Activated B cell treated with CpG ODN at 0.5 μM for 24 hours (primary cell): ENCODE measurements around the gene FAM3A. TPM values are rescaled to one million over a fixed set of nuclear protein-coding genes. Genes with fewer than 3 reads are reported as not detected.
A peak's percentile ranks its signal among the peaks of the same experiment; 100 is the strongest.

Experiments used
- ATAC-seq: fragments of 200-7000 bp; cut with Tn5 transposase; one replicate; pipeline ENCODE4 v1.10.0; 2021; ENCODE audit warnings: low read depth, mild to moderate bottlenecking, moderate library complexity
- CTCF ChIA-PET: fragments of 350-600 bp; sonication (Branson Sonifier 250); formaldehyde crosslinking; loops from one replicate; lab custom pipeline; 2021; ENCODE audit warnings: antibody characterized with exemption; lab: Charles Lee
- POLR2A ChIA-PET: fragments of 350-600 bp; sonication (Branson Sonifier 250); formaldehyde crosslinking; loops from one replicate; lab custom pipeline; 2021; ENCODE audit warnings: antibody characterized with exemption; lab: Charles Lee
- DNase-seq: peaks from one replicate; pipeline ENCODE4 v3.0.0; 2022
- H3K27ac Mint-ChIP-seq: one replicate; pipeline ENCODE4 v1.8.0; 2020; ENCODE audit warnings: mixed read lengths
- H3K27me3 Mint-ChIP-seq: one replicate; pipeline ENCODE4 v1.8.0; 2021; ENCODE audit warnings: mixed read lengths
- H3K36me3 Mint-ChIP-seq: one replicate; pipeline ENCODE4 v1.8.0; 2021; ENCODE audit warnings: low read depth, mixed read lengths
- H3K4me1 Mint-ChIP-seq: one replicate; pipeline ENCODE4 v1.8.0; 2021; ENCODE audit warnings: mixed read lengths
- H3K4me3 Mint-ChIP-seq: one replicate; pipeline ENCODE4 v1.8.0; 2020; ENCODE audit warnings: mild to moderate bottlenecking, mixed read lengths
- H3K9me3 Mint-ChIP-seq: one replicate; pipeline ENCODE4 v1.8.0; 2020; ENCODE audit warnings: mixed read lengths
- intact Hi-C: fragments of 100-400 bp; cut with micrococcal nuclease; formaldehyde crosslinking; loops from one replicate; pipeline ENCODE4 v1.15.1; 2024
- total RNA-seq: library from RNA; stranded (reverse); gene quantifications from 2 replicates; pipeline ENCODE4 v1.2.3, GENCODE V29; 2022
- TF ChIP-seq, protein P1 (sequence below): fragments of 200-600 bp; IDR thresholded peaks from one replicate; pipeline ENCODE4 v1.8.0; 2022; ENCODE audit warnings: antibody characterized with exemption, mild to moderate bottlenecking

FAM3A gene
- total RNA-seq, 1 donor from 2014 or later: 36.1 TPM

DNA sequence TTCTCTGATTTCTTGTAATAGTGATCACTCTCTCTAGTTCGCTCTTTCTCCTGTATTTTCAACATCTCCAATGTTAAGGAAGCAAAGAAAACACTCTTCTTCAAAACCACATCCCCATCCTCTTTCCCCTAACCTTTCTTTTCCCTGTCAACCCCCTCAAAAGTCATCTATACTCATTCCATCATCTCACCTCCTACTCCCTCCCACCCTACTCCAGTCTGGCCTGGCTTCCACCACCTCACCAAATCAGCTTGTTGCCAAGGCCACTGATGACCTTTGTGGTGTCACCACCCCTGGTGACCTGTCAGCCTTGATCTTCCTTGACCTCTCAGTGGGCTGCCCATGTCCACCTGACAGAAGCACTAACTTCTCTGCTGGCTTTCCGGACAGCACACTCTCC is 2.3 kb downstream of the FAM3A start:
- Mint-ChIP-seq H3K4me3 (no peak overlapping the region), H3K4me1 (peaks cover 21% of the 10 kb centered on the region), H3K36me3 (peaks cover 19% of the 10 kb centered on the region), H3K9me3 (peaks cover 2% of the 10 kb centered on the region), H3K27me3 (no peaks in the 10 kb centered on the region), H3K27ac (no peak overlapping the region)
- ChIA-PET POLR2A (interaction anchor here (0.6 to 4.8 kb wide), 3 partner anchors 12 to 23 kb away, joined by 3 to 34 read pairs (median 5); partner anchors contain the start of gene SLC10A3), CTCF (no interaction called here)
- DNase-seq (no peak), ATAC-seq (no peak)
- TF ChIP-seq, protein P1, sequence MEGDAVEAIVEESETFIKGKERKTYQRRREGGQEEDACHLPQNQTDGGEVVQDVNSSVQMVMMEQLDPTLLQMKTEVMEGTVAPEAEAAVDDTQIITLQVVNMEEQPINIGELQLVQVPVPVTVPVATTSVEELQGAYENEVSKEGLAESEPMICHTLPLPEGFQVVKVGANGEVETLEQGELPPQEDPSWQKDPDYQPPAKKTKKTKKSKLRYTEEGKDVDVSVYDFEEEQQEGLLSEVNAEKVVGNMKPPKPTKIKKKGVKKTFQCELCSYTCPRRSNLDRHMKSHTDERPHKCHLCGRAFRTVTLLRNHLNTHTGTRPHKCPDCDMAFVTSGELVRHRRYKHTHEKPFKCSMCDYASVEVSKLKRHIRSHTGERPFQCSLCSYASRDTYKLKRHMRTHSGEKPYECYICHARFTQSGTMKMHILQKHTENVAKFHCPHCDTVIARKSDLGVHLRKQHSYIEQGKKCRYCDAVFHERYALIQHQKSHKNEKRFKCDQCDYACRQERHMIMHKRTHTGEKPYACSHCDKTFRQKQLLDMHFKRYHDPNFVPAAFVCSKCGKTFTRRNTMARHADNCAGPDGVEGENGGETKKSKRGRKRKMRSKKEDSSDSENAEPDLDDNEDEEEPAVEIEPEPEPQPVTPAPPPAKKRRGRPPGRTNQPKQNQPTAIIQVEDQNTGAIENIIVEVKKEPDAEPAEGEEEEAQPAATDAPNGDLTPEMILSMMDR: no peak
- intact Hi-C loops: loop anchor here (10.0 kb wide), 2 partner anchors 59 to 139 kb away; partner anchors contain the start of genes EMD, FLNA and PLXNA3

DNA sequence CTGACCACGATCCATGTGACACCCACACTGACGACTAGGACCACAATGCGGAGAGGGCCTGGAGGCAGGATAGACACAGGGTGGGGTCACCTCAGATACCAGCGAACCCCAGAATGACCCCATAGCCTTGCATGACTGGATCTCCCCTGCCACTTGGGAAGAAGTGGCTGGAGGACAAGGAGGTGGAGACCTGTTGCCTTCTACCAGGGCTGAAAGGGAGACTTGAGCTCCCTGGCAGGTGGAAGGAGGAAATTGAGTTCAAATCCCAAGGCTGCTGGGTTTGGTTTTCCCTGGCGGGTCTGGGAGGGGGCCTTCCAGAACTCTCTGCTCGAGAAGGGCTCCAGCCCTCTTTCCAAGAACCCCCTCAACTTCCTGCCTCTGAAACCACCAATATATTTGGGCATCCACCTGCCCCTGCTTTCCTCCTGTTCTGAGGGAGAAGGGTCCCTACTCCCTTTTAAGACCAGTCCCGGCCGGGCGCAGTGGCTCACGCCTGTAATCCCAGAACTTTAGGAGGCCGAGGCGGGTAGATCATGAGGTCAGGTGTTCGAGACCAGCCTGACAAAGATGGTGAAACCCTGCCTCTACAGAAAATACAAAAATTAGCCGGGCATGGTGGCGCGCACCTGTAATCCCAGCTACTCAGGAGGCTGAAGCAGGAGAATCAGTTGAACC is 3.0 kb downstream of the FAM3A start:
- ChIA-PET CTCF (no interaction called here), POLR2A (interaction anchor here (0.6 to 4.8 kb wide), 3 partner anchors 12 to 22 kb away, joined by 3 to 34 read pairs (median 5); partner anchors contain the start of gene SLC10A3)
- ATAC-seq (no peak), DNase-seq (no peak)
- Mint-ChIP-seq H3K27me3 (no peaks in the 10 kb centered on the region), H3K36me3 (peaks cover 24% of the 10 kb centered on the region), H3K4me1 (peaks cover 21% of the 10 kb centered on the region), H3K27ac (no peak overlapping the region), H3K4me3 (no peak overlapping the region), H3K9me3 (peaks cover 2% of the 10 kb centered on the region)
- intact Hi-C loops: loop anchor here (10.0 kb wide), 2 partner anchors 58 to 138 kb away; partner anchors contain the start of genes EMD, FLNA and PLXNA3
- TF ChIP-seq, protein P1: no peak

DNA sequence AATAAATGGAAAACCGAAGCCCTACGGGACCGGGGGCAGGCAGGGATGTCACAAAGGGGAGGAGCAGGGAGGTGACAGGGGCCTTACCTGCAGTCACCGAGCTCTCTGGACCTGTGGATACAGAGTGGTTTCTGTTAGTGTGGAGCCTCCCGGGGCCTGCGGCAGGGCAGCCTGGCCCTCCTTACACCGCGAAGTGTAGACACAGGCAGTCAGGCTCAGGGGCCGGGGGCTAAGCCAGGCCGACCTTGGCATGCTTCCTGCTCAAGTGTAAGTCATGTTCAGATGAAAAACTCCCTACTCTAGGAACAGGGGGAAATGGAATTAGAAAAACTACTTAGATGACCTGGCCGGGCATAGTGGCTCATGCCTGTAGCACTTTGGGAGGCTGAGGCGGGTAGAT is 4.3 kb downstream of the FAM3A start:
- Mint-ChIP-seq H3K36me3 (peaks cover 25% of the 10 kb centered on the region), H3K27me3 (no peaks in the 10 kb centered on the region), H3K27ac (peak overlapping the region; percentile 56), H3K4me1 (peaks cover 21% of the 10 kb centered on the region), H3K9me3 (peaks cover 2% of the 10 kb centered on the region), H3K4me3 (no peak overlapping the region)
- DNase-seq: no peak
- TF ChIP-seq, protein P1: no peak
- CTCF ChIA-PET: no interaction called here
- no peak for ATAC-seq
- intact Hi-C loops: loop anchor here (10.0 kb wide), 2 partner anchors 57 to 137 kb away; partner anchors contain the start of genes EMD, FLNA and PLXNA3
- POLR2A ChIA-PET: no interaction called here

DNA sequence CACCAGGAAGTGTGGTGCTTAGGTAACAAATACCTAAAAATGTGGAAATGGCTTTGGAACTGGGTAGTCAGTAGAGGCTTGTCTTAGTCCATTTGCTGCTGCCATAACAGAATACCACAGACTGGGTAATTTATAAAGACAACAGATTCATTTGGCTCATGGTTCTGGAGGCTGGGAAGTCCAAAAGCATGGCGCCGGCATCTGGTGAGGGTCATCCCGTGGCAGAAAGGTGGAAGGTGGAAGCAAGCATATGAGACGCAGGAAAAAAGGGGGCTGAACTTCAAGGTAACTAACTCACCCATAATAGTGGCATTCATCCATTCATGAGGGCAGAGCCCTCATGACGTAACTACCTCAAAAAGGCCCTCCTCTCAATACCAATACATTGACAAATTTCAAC is 6.6 kb downstream of the FAM3A start:
- Mint-ChIP-seq H3K27ac (no peak overlapping the region), H3K9me3 (peaks cover 2% of the 10 kb centered on the region), H3K4me3 (no peak overlapping the region), H3K27me3 (no peaks in the 10 kb centered on the region), H3K36me3 (peaks cover 33% of the 10 kb centered on the region), H3K4me1 (peaks cover 9% of the 10 kb centered on the region)
- intact Hi-C loops: no loop called here
- TF ChIP-seq, protein P1: no peak
- POLR2A ChIA-PET: no interaction called here
- CTCF ChIA-PET: no interaction called here
- ATAC-seq: no peak
- DNase-seq: no peak

DNA sequence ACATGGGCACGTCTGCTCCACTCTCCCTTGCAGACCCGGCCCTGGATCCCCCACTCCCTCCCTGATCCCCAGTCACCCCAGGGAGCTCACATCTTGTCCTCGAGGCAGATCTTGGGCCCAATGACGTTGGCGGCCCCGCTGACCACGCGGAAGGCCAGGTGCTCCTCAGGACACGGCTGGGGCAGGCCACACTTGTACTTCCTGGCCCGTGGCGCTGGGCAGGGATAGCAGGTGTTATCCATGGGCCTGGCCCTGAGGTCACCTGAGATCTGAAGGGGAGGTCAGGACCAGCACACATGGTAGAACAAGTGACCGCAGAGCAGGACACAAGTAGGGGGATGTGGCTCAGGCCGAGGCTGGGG is 7.7 kb downstream of the FAM3A start:
- H3K4me1 Mint-ChIP-seq: peaks cover 4% of the 10 kb centered on the region
- intact Hi-C loops: no loop called here
- no peaks in the 10 kb centered on the region for H3K27me3 Mint-ChIP-seq
- H3K27ac Mint-ChIP-seq: no peak overlapping the region
- H3K36me3 Mint-ChIP-seq: peaks cover 32% of the 10 kb centered on the region
- no peak for ATAC-seq
- no peak for DNase-seq
- ChIA-PET CTCF (no interaction called here), POLR2A (no interaction called here)
- H3K4me3 Mint-ChIP-seq: no peak overlapping the region
- H3K9me3 Mint-ChIP-seq: peaks cover 2% of the 10 kb centered on the region
- TF ChIP-seq, protein P1: no peak
